NCI-H524 (cell line): Measurements from ENCODE around the gene EP300.
A peak's percentile ranks its signal among the peaks of the same experiment; 100 is the strongest.
"Not testable (repeated sequence)": the region's sequence is repeated elsewhere in the genome, so short reads cannot be mapped to it uniquely, and the experiment has no call there.

ENCODE experiments used
- DNase-seq, 2 experiments: peaks; one replicate each; lab custom pipeline; 2025; lab: John Stamatoyannopoulos, UW

EP300 gene

DNA sequence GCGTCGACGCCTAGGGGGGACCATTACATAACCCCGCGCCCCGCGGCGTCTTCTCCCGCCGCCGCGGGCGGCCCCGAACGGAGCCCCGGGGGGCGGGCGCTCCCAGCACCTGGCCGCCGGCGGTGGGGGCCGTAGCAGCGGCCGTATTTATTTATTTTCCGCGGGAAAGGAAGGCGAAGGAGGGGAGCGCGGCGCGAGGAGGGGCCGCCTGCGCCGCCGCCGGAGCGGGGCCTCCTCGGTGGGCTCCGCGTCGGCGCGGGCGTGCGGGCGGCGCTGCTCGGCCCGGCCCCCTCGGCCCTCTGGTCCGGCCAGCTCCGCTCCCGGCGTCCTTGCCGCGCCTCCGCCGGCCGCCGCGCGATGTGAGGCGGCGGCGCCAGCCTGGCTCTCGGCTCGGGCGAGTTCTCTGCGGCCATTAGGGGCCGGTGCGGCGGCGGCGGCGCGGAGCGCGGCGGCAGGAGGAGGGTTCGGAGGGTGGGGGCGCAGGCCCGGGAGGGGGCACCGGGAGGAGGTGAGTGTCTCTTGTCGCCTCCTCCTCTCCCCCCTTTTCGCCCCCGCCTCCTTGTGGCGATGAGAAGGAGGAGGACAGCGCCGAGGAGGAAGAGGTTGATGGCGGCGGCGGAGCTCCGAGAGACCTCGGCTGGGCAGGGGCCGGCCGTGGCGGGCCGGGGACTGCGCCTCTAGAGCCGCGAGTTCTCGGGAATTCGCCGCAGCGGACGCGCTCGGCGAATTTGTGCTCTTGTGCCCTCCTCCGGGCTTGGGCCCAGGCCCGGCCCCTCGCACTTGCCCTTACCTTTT, at the start of gene EP300:
Gene EP300, plus strand, starts transcription at position 570 of the 795 bp plus-strand sequence. CDS start 413 bp downstream, outside the sequence.
- peak; percentile 28 to 79 for DNase-seq

- no peak for DNase-seq
Observed at GRCh38 chr22:41043722-41044121, 48.7 kb upstream of the EP300 start.

DNA sequence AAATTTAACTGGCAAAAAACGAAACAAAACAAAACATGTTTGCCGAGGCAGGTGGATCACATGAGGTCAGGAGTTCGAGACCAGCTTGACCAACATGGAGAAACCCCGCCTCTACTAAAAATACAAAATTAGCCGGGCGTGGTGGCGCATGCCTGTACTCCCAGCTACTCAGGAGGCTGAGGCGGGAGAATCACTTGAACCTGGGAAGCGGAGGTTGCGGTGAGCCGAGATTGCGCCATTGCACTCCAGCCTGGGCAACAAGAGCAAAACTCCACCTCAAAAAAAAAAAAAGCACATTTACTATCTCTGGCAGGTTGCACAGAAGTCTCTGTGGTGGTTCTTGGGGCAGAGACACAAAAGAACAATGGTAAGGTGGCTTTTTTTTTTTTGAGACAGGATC, 46.8 kb upstream of the EP300 start:
- not testable (repeated sequence) for DNase-seq

DNA sequence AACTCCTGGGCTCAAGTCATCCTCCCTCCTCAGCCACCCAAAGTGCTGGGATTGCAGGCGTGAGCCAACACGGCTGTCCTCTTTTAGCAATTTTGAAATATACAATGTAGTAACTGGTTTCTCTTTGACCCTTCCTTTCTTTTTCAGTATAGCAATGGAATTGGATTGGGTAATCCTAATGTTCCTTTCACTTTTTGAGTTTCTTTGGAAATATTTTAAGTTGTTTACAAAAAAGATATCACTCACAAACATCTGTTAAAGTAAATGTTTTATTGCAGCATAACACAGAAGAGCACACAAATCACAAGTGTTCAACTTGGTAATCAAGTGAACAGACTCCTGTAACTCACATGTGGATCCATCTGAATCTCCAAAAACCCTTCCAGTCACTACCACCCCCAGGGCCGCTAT, 44.6 kb upstream of the EP300 start:
- DNase-seq: no peak

GRCh38 chr22:41048345-41048744, 44.0 kb upstream of the EP300 start:
- DNase-seq: not testable (repeated sequence)

- peak; percentile 85 to 92 for DNase-seq
Observed at GRCh38 chr22:41048791-41049717, 43.3 kb upstream of the EP300 start.

DNA sequence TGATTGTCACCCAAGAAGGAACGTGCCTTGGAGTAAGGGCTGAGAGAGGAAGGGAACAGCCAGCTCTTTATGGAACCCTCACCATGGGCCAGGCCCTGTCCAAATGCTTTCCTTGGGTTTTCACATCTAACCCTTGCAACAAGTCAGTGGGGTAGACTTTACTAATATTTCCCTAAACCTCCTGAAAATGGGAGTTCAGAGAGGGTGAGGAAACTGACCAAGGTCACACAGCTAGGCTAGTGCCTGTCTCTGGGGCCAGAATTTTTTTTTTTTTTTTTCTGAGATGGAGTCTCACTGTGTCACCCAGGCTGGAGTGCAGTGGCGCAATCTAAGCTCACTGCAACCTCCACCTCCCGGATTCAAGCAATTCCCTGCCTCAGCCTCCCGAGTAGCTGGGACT, 42.6 kb upstream of the EP300 start:
- not testable (repeated sequence) for DNase-seq

- no peak for DNase-seq
Observed at GRCh38 chr22:41050883-41051282, 41.5 kb upstream of the EP300 start.

GRCh38 chr22:41052661-41053490, 39.5 kb upstream of the EP300 start:
- no peak for DNase-seq

DNA sequence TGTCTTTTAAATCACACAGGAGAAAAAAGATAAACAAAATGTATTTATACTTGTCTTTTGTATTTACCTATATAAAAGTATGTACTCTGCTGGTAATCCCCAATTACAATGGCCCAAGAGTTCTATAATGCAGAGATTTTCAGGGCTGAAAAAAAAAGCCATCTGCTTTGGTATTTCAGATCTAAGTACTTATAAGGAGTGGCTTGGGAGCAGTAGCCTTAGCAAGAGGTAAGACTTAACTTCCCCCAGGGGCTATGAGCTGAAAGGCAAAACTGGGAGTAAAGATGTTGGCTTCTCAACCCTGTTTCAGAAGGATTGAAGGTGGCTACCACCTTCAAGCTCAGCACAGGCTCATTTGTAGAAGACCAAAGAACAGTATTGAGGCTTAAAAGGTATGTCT, 35.3 kb upstream of the EP300 start:
- peak; percentile 63 to 93 for DNase-seq

DNA sequence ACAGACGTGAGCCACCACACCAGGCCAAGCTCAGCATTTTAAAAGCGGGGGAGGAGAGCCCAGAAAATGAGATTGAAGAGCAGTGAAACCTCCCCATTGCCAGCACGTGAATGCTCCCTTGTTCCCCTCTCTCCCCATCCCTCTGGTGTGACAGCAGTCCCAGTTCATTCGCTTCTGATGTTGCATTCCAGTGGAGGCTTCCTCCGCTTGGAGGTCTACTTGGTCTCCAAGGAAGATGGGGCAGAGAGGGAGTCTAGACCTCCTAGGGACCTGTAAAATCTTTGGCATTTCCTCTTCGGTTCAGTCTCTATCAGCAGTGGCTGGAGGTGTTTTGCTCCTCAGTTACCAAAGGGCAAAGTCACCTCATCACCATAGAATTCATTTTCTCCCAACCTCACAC, 30.2 kb upstream of the EP300 start:
- no peak for DNase-seq

DNA sequence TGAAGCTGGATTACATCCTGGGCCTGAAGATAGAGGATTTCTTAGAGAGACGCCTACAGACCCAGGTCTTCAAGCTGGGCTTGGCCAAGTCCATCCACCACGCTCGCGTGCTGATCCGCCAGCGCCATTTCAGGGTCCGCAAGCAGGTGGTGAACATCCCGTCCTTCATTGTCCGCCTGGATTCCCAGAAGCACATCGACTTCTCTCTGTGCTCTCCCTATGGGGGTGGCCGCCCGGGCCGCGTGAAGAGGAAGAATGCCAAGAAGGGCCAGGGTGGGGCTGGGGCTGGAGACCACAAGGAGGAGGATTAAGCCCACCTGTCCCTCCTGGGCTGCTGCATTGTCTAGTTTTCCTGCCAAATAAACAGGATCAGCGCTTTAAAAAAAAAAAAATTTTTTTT, 28.1 kb upstream of the EP300 start:
- not testable (repeated sequence) for DNase-seq

DNA sequence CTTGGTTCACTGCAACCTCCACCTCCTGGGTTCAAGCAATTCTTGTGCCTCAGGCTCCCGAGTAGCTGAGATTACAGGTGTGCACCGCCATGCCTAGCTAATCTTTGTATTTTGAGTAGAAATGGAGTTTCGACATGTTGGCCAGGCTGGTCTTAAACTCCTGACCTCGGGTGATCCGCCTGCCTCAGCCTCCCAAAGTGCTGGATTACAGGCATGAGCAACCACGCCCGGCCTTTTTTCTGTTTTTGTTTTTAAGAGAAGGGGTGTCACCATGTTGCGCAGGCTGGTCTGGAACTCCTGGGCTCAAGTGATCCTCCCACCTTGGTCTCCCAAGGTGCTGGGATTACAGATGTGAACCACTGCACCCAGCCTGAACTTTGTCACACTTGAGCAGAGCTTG, 26.1 kb upstream of the EP300 start:
- not testable (repeated sequence) for DNase-seq

GRCh38 chr22:41067968-41068367, 24.4 kb upstream of the EP300 start:
- not testable (repeated sequence) for DNase-seq

- DNase-seq: no peak
Observed at GRCh38 chr22:41070665-41071331, 21.6 kb upstream of the EP300 start.

DNA sequence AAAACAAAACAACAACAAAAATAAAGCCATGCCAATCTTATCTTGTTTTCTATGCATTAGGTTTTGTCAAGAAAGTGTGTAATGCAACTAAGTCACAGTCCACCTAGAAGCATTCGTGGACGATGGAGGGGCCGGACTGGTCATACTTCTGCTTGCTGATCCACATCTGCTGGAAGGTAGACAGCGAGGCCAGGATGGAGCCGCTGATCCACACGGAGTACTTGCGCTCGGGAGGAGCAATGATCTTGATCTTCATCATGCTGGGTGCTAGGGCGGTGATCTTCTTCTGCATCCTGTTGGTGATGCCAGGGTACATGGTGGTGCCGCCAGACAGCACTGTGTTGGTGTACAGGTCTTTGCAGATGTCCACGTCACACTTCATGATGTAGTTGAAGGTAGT, 18.3 kb upstream of the EP300 start:
- no peak for DNase-seq

GRCh38 chr22:41074466-41074865, 17.9 kb upstream of the EP300 start:
- no peak for DNase-seq

DNA sequence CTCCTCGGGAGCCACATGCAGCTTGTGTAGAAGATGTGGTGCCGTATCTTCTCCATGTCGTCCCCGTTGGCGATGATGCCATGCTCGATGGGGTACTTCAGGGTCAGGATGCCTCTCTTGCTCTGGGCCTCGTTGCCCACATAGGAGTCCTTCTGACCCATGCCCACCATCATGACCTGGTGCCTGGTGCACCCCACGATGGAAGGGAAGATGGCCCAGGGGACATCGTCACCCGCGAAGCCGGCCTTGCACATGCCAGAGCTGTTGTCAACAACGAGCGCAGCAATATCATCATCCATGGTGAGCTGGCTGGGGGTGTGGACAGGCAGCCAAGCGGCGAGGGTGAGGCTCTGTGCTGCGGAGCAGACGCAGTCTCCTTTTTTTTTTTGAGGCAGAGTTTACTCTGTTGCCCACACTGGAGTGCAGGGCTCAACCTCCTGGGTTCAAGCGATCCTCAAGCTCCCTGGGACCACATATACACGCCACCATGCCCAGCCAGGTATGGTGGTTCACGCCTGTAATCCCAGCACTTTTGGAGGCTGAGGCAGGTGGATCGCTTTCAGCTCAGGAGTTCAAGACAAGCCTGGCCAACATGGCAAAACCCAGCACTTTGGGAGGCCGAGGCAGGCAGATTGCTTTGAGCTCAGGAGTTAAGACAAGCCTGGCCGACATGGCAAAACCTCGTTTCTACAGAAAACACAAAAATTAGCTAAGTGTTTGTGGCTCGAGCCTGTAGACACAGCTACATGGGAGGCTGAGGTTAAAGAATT, 17.3 kb upstream of the EP300 start:
- DNase-seq: no peak

DNA sequence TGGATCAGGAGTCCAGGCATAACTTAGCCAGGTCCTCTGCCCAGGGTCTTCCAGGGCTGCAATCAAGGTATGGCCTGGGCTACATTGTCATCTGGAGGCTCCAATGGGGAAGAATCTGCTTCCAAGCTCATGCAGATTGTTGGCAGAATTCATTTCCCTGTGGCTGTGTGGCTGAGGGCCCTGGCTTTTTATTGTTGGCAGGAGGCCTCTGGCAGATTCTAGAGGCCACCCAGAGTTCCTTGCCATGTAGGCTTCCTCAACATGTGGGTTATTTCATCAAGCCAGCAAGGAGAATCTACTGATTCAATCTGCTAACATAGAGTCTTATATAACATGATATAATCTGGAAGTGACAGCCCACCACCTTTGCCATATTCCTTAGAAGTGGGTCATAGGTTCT, 16.4 kb upstream of the EP300 start:
- DNase-seq: no peak

DNA sequence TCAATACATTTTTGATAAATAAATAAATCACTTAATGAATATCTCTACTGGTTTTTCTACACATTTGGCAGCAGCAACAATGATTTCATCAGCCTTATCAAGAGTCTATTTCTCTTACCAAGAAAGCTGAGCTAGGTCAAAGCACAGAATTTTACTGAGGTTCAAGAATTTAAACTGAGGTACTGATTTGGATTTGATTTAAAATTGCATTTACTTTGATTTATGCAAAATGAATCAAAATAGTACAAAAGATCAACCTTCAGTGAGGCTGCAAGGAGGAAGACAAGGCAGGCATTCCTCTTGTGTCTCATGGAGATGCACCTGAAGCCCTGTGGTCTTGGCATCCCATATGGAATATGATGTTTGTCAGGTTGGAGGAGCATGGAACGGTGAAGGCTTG, 15.5 kb upstream of the EP300 start:
- no peak for DNase-seq

DNA sequence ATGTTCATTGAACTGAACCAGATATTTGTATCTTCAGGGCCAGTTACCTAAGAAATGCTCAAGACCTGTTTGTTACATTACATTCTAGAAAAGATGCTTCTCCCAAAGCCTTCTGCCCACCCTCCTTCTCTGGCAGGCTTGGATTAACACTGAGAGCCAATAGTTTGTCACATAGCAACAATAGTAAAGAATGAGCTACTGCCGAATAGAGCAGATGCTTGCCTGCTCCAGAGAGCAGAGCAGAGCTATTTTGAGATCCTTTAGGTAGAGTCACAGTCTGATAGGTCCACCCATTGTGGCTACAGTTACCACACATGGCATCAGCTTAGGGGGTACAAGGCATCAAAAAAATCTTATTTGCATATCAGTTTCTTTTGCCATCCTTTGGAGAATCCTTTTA, 13.5 kb upstream of the EP300 start:
- DNase-seq: peak in 1 of 2 experiments; percentile 13
